Hippocampal formation (tissue), 2 donors: Measurements from ENCODE around the gene COL26A1.

ENCODE experiments used
- DNase-seq, 2 donors: peaks; one replicate each; lab custom pipeline; 2025; lab: John Stamatoyannopoulos, UW

The COL26A1 gene

GRCh38 chr7:101370836-101371235, 8.2 kb downstream of the COL26A1 start:
- DNase-seq, result no peak

- no peak for DNase-seq
Observed at GRCh38 chr7:101373812-101374614, 11.3 kb downstream of the COL26A1 start.

DNA sequence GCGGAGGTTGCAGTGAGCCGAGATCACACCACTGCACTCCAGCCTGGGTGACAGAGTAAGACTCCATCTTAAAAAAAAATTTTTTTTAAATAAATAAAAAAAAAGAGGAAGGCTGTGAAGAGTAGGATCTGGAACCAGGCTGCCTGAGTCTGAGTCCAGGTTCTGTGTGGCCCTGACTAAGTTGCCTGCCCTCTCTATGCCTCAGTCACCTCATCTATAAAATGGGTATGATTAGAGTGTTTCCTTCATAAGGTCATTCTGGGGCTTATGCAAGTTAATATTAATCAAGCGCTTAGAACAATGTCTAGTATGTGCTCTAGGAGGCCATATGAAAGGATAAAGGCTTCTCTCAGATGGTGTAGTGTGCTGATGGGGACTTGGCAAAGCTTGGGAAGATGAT, 12.3 kb downstream of the COL26A1 start:
- DNase-seq, result no peak

DNA sequence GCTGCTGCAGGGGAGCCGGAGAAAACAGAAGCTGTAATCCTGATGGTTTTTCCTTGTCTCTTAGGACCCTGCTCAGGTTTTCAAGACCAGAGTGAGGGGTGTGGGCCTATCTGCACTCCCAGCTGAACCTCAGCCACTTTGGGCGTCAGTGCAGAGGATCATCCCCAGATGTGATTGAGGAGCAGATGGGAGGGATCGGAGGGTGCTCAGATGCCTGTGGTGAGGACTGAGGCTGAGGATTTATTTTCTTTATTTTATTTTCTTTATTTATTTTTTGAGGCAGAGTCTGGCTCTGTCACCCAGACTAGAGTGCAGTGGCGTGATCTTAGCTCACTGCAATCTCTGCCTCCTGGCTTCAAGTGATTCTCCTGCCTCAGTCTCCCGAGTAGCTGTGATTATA, 13.9 kb downstream of the COL26A1 start:
- DNase-seq, result no peak

DNA sequence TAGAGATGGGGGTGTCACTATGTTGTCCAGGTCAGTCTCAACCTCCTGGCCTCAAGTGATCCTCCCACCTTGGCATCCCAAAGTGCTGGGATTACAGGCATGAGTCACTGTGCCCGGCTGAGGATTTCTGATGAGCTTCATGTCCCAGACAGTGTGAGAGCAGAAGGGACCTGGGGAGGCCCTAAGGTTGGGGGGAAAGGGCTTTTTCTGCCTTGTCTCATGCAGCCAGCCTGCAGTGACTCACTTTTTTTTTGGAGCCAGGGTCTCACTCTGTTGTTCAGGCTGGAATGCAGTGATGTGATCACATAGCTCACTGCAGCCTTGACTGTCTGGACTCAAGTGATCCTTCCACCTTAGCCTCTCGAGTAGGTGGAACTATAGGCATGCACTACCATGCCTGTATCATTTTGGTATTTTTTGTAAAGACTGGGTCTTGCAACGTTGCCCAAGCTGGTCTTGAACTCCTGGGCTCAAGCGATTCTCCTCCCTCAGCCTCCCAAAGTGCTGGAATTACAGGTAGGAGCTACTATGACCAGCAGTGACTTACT, 14.6 kb downstream of the COL26A1 start:
- no peak for DNase-seq

DNA sequence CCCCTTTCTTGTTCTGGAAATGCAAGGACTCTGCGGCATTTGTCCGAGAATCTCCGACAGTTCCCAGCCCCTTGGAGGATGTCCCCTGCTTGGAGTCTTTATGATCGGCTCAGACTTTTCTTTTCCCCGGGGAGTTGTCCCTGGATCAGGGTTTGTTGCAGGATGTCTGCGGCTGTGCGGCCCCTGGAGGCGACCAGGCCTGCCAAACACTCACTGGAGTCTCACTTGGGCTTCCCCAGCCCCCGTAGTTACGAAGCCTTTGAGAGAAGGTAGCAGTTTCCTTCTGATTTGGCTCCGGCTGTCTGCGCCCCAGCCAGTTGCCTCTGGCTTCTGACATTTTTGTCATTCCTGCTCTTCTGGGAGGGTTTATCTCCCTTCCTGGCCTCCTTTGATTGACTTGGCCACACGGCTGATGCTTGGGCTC, 16.1 kb downstream of the COL26A1 start:
- DNase-seq, result no peak

DNA sequence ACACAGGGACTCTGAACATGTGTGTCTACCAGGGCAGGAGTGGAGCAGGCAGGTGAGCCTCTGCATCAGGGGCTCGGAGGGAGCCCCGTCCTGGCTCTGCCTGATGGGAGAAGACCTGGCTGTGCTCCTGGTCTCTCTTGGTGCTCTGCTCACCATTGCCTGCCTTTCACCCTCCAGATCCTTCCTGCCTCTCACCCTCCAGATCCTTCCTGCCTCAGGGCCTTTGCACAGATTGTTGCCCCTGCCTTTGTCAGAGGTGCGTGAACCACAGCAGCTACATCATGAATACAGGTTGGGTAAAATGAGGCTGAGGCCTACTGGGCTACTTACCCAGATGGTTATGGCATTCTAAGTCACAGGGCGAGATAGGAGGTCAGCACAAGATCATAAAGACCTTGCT, 16.6 kb downstream of the COL26A1 start:
- no peak for DNase-seq

- DNase-seq, result no peak
Observed at GRCh38 chr7:101381549-101382111, 19.0 kb downstream of the COL26A1 start.

- DNase-seq, result no peak
Observed at GRCh38 chr7:101382937-101383336, 20.3 kb downstream of the COL26A1 start.

GRCh38 chr7:101386177-101386557, 23.5 kb downstream of the COL26A1 start:
- no peak for DNase-seq

DNA sequence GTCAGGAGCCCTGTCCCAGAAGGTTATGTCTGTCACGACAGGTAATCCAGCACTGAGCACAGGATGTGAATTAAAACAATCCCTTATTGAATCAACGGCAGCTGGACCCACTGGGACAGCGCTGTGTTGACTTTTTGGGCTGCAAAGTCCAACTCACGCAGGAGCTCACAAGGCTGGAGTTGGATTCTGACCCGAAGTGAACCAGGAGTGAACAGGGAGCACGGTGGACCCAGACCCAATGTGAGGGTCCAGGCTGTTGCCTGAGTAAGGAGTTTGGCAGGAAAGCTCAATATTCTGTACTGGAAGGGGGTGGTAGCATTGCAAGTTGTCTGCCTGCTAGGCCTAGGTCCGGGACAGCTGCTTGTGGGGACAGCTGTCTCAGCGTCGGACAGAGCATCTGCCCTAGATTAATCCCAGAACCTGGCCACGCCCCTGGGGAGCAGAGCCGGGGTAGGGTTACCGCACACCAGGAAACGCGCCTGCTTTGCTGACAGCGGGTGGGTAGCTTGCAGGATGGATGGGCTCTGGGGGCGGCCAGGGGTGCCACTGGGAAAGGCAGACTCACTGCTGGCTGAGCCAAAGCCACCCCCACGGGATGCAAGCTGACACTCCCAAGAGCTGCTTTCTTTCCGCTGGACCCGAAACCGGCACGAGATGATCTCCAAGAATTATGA, 24.0 kb downstream of the COL26A1 start:
- DNase-seq, result no peak

- no peak for DNase-seq
Observed at GRCh38 chr7:101390901-101391301, 28.2 kb downstream of the COL26A1 start.

DNA sequence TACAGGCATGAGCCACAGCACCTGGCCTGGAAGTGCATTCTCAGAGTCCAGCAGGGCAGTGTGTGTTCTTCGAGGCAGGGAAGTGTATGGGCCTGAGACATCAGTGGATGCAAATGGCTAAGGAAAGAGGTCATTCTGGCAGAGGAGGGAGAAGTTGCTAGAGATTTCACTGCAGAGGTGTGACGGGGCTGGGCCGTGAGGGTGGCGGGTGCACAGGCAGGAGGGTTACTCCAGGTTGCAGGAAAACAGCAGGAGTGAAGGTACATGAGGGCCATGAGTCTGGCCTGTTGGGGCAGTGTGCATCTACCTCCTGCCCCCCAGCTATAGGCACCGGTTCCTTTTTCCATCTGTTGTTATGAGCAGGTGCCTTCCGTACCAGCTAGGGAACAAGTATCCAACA, 29.3 kb downstream of the COL26A1 start:
- DNase-seq, result no peak

DNA sequence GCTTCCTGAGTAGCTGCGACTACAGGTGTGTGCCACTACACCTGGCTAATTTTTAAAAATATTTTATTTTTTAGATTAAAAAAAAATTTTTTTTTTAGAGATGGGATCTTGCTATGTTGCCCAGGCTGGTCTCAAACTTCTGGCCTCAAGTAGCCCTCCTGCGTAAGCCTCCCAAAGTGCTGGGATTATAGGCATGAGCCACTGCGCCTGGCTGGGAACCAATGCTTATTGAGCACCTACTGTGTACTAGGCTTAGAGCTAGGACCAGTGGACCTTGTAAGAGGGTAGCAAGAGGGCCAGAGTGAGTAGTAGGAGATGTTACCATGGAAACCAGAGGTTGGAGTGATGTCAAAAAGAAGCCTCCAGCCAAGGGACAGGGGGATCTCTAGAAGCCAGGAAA, 31.2 kb downstream of the COL26A1 start:
- no peak for DNase-seq

GRCh38 chr7:101395376-101395775, 32.7 kb downstream of the COL26A1 start:
- DNase-seq, result no peak

DNA sequence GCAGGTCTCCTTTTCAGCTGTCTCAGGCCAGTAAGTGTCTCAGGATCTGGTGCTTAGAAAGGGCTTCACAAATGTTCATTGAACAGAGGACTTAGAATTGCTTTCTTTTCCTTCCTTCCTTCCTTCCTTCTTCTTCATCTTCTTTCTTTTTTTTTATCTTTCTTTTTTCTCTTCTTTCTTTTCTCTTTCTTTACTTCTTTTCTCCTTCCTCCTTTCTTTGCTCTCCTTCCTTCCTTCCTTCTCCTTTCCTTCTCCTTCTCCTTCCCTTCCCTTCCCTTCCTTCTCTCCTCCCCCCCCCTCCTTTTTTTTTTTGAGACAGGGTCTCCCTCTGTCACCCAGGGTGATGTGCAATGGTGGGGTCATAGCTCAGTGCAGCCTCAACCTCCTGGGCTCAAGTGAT, 34.6 kb downstream of the COL26A1 start:
- no peak for DNase-seq

- DNase-seq, result no peak
Observed at GRCh38 chr7:101397770-101398324, 35.2 kb downstream of the COL26A1 start.

DNA sequence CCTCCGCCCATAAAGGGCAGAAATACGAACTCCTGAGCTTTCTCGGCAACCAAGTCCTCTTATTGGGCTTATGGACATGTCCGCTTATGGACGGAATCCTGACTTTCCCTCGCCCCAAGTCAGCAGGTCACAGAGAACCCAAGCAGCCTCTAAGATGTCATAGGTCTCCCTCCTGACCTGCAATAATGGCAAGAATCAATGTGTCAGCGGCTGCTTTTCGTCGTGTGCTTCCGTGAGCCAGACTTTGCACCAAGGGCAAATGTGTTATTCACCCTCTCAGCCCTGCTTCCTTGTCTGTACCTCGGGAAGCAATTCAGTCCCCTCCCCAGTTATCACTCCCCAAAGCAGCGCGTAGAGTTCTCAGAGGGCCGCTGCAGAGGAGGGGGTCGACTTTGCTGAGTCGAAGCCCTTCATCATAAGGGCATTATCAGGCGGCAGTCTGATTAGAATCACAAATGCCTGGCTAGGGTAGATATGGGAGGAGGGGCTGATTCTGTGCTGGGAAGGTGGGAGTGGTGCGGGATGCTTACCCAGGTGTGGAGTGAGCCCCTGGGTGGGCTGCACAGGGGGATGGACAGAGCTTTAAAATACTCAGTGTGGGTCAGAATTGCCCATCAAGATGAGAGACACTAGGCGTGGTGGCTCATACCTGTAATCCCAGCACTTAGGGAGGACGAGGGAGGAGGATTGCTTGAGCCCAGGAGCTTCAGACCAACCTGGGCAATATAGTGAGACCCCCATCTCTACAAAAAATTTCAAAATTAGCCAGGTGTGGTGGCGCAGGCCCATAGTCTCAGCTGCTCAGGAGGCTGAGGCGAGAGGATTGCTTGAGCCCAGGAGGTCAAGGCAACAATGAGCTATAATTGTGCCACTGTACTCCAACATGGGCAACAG, 36.0 kb downstream of the COL26A1 start:
- DNase-seq, result no peak

DNA sequence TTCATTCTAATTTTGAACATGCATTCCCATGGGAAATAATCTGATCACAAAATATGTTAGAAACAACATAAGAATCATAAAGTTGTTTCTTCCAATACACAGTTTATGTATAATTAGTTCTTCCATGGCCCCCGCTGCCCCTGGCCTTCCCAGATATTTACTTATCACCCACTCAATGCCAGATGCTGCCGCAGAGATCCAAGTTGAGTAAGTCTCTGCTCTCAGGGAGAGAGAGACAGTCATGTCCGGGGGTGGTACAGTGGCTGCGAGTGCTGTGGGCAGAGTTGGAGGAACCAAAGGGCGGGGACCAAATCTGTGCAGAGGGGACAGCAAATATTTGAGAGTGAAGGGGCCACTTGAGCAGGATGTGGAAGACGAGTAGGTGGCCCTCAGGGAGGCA, 37.1 kb downstream of the COL26A1 start:
- no peak for DNase-seq

GRCh38 chr7:101400751-101401150, 38.1 kb downstream of the COL26A1 start:
- DNase-seq, result no peak

GRCh38 chr7:101401390-101402080, 38.9 kb downstream of the COL26A1 start:
- no peak for DNase-seq
